SU-DHL-6 (cell line): ENCODE measurements around the gene UBE2D4.

Experiments used
- H2AFZ ChIP-seq: fragments of 200-600 bp; sonication (generic); 2 replicates; pipeline ENCODE4 v1.6.1; 2014; ENCODE audit warnings: low read depth, mild to moderate bottlenecking, moderate library complexity, mixed read lengths, antibody characterized with exemption, low read length; ENCODE audit not compliant: severe bottlenecking
- H3F3A ChIP-seq: fragments of 200-600 bp; shearing (Covaris generic); 2 replicates; pipeline ENCODE4 v1.6.0; 2016; ENCODE audit warnings: antibody characterized with exemption, mild to moderate bottlenecking; ENCODE audit not compliant: insufficient read depth
- H3K27ac ChIP-seq: fragments of 200-600 bp; sonication (generic); 2 replicates; pipeline ENCODE4 v1.5.1; 2016; ENCODE audit warnings: low read depth, mild to moderate bottlenecking, low read length, moderate library complexity, mixed read lengths
- H3K27me3 ChIP-seq: fragments of 200-600 bp; sonication (generic), shearing (Covaris generic); 2 replicates; pipeline ENCODE4 v1.6.0; 2014; ENCODE audit warnings: mild to moderate bottlenecking, low read length
- H3K36me3 ChIP-seq: fragments of 200-600 bp; sonication (generic); 2 replicates; pipeline ENCODE4 v1.6.1; 2014; ENCODE audit warnings: mild to moderate bottlenecking, low read length, mixed read lengths
- H3K4me2 ChIP-seq: fragments of 300-600, 200-600 bp; shearing (Covaris generic), sonication (generic); 2 replicates; pipeline ENCODE4 v1.6.0; 2014; ENCODE audit warnings: low read length, low read depth, mild to moderate bottlenecking; ENCODE audit not compliant: poor library complexity, severe bottlenecking
- H3K4me3 ChIP-seq: fragments of 200-600 bp; sonication (generic); 2 replicates; pipeline ENCODE4 v1.5.1; 2014; ENCODE audit warnings: antibody characterized with exemption, low read length, mild to moderate bottlenecking, mixed read lengths; ENCODE audit not compliant: insufficient read depth, poor library complexity, severe bottlenecking
- H3K79me2 ChIP-seq: fragments of 200-600 bp; sonication (generic); 2 replicates; pipeline ENCODE4 v1.6.1; 2014; ENCODE audit warnings: mild to moderate bottlenecking, low read length, moderate library complexity; ENCODE audit not compliant: insufficient read depth
- H3K9ac ChIP-seq: fragments of 200-600 bp; sonication (generic); 2 replicates; pipeline ENCODE4 v1.7.0; 2014; ENCODE audit warnings: mild to moderate bottlenecking, low read length
- H3K9me2 ChIP-seq: fragments of 200-600 bp; sonication (generic); replicated peaks from 2 replicates; pipeline ENCODE4 v1.6.1; 2014; ENCODE audit warnings: low read length; ENCODE audit not compliant: insufficient read depth
- H3K9me3 ChIP-seq: fragments of 200-600 bp; sonication (generic); 2 replicates; pipeline ENCODE4 v1.6.1; 2014; ENCODE audit warnings: low read length, mixed read lengths; ENCODE audit not compliant: insufficient read depth
- H4K20me1 ChIP-seq: fragments of 200-600 bp; sonication (generic); 2 replicates; pipeline ENCODE4 v1.6.1; 2014; ENCODE audit warnings: low read depth, mild to moderate bottlenecking, antibody characterized with exemption, low read length, moderate library complexity, mixed read lengths
- CTCF ChIP-seq: fragments of 200-600 bp; sonication (generic); IDR thresholded peaks from one replicate; pipeline ENCODE4 v1.5.1; 2017; ENCODE audit warnings: antibody characterized with exemption, mild to moderate bottlenecking, low read length, moderate library complexity; ENCODE audit not compliant: insufficient read depth, poor library complexity, severe bottlenecking
- EZH2phosphoT487 ChIP-seq: fragments of 200-600 bp; sonication (generic), shearing (Covaris generic); conservative IDR thresholded peaks from 2 replicates; pipeline ENCODE4 v1.6.1; 2018; ENCODE audit warnings: mild to moderate bottlenecking, antibody characterized with exemption, low read length, moderate library complexity, mixed read lengths

UBE2D4 gene

GRCh38 chr7:43878867-43879266 is 47.4 kb upstream of the UBE2D4 start:
- Histone ChIP-seq H3K36me3 (0 out of 2 replicates have a peak, but pooled peaks cover 3% of the 10 kb centered on the region), H3K4me2 (no peak overlapping the region), H3K27ac (no peak overlapping the region), H3K79me2 (no peaks in the 10 kb centered on the region), H3K9ac (no peak overlapping the region), H3K9me3 (no peaks in the 10 kb centered on the region), H3K4me3 (no peak overlapping the region), H3K9me2 (no peaks in the 10 kb centered on the region), H3K27me3 (no peaks in the 10 kb centered on the region), H3F3A (no peaks in the 10 kb centered on the region), H4K20me1 (no peaks in the 10 kb centered on the region), H2AFZ (no peak overlapping the region)
- TF ChIP-seq CTCF: no peak
- no peak for TF ChIP-seq EZH2phosphoT487

GRCh38 chr7:43879477-43879876 is 46.8 kb upstream of the UBE2D4 start:
- no peak for TF ChIP-seq EZH2phosphoT487
- no peak for TF ChIP-seq CTCF
- no peak overlapping the region for H3K4me2 ChIP-seq

GRCh38 chr7:43880596-43880995 is 45.6 kb upstream of the UBE2D4 start:
- Histone ChIP-seq H3K9me3 (no peaks in the 10 kb centered on the region), H3K4me3 (no peak overlapping the region), H3K27ac (no peak overlapping the region), H2AFZ (no peak overlapping the region), H3K27me3 (no peaks in the 10 kb centered on the region), H3F3A (no peaks in the 10 kb centered on the region), H4K20me1 (no peaks in the 10 kb centered on the region), H3K36me3 (0 out of 2 replicates have a peak, but pooled peaks cover 3% of the 10 kb centered on the region), H3K9ac (no peak overlapping the region), H3K79me2 (no peaks in the 10 kb centered on the region), H3K9me2 (no peaks in the 10 kb centered on the region), H3K4me2 (no peak overlapping the region)
- no peak for TF ChIP-seq CTCF
- TF ChIP-seq EZH2phosphoT487: no peak

More at GRCh38 chr7:43879477-43879876, 46.8 kb upstream of the UBE2D4 start:
- Histone ChIP-seq H3K36me3 (0 out of 2 replicates have a peak, but pooled peaks cover 3% of the 10 kb centered on the region), H4K20me1 (no peaks in the 10 kb centered on the region), H3K79me2 (no peaks in the 10 kb centered on the region), H3K9ac (no peak overlapping the region), H3F3A (no peaks in the 10 kb centered on the region), H3K27me3 (no peaks in the 10 kb centered on the region), H3K9me2 (no peaks in the 10 kb centered on the region), H2AFZ (no peak overlapping the region), H3K27ac (no peak overlapping the region), H3K4me3 (no peak overlapping the region), H3K9me3 (no peaks in the 10 kb centered on the region)
